Transverse colon (tissue), 4 donors: Measurements from ENCODE around the gene PPP6C. TPM values are rescaled to one million over a fixed set of nuclear protein-coding genes. Genes with fewer than 3 reads are reported as not detected.
"Not testable (repeated sequence)": the region's sequence is repeated elsewhere in the genome, so short reads cannot be mapped to it uniquely, and the experiment has no call there.

Experiments used
- DNase-seq: peaks from one replicate; pipeline ENCODE4 v3.0.0-alpha.2; 2019
- H3K27ac ChIP-seq, 4 donors: fragments of 200-600 bp; sonication (generic); 2 replicates each; pipeline ENCODE4 v1.5.1; 2016 to 2018; ENCODE audit warnings: inconsistent platforms in 4 of 4
- H3K27me3 ChIP-seq: fragments of 200-600 bp; sonication (generic); 2 replicates; pipeline ENCODE4 v1.5.1; 2017; ENCODE audit warnings: inconsistent platforms
- H3K36me3 ChIP-seq, 4 donors: fragments of 200-600 bp; sonication (generic); 2 replicates each; pipeline ENCODE4 v1.5.1; 2017 to 2019; ENCODE audit warnings: inconsistent platforms in 4 of 4
- H3K4me1 ChIP-seq, 4 donors: fragments of 200-600 bp; sonication (generic); 2 replicates each; pipeline ENCODE4 v1.5.1; 2017 to 2020; ENCODE audit warnings: inconsistent platforms in 4 of 4
- H3K4me3 ChIP-seq, 4 donors: fragments of 200-600 bp; sonication (generic); 1 replicate in 1 of 4; 2 replicates in 3 of 4; pipeline versions ENCODE4 v1.5.1 to v1.6.1; 2017 to 2019; ENCODE audit warnings: inconsistent platforms in 4 of 4
- H3K9me3 ChIP-seq, 2 donors: fragments of 200-600 bp; sonication (generic); 2 replicates each; pipeline ENCODE4 v1.5.1; 2017 to 2019; ENCODE audit warnings: inconsistent platforms in 2 of 2
- EP300 ChIP-seq: sonication (generic); formaldehyde crosslinking; IDR thresholded peaks from one replicate; pipeline ENCODE4 v1.6.1; 2017; ENCODE audit warnings: antibody characterized with exemption, low read depth
- POLR2A ChIP-seq: fragments of 450-650 bp; IDR thresholded peaks from one replicate; pipeline ENCODE4 v1.6.1; 2016; ENCODE audit warnings: antibody characterized with exemption, mild to moderate bottlenecking, moderate library complexity
- POLR2AphosphoS5 ChIP-seq, 3 donors: sonication (generic); formaldehyde crosslinking; IDR thresholded peaks; one replicate each; pipeline ENCODE4 v1.6.1; 2016; ENCODE audit warnings: antibody characterized with exemption in 3 of 3
- WGBS, 2 donors: methylation state at CpG; one replicate each; pipeline ENCODE4 v1.1.5; 2018; ENCODE audit warnings: low coverage in 1 of 2; 5-methylcytosine and 5-hydroxymethylcytosine counted together
- in situ Hi-C, 4 donors: fragments of 200-750 bp; cut with MboI; loops; one replicate each; pipeline versions ENCODE4 v1.15.0 to v1.15.1; 2017; ENCODE audit warnings: low sequenced_read_pairs in 3 of 4, low pct_ligation_motif_present in 1 of 4, low pct_unique_long_range_greater_than_20kb in 1 of 4
- intact Hi-C: fragments of 100-400 bp; cut with DNase I; formaldehyde crosslinking; loops from one replicate; pipeline ENCODE4 v1.15.1; 2023; ENCODE audit warnings: low total_unique reads
- total RNA-seq, 4 donors: library from RNA; depleted of rRNA; stranded (reverse); fragments of >200 nt; gene quantifications; one replicate each; pipeline ENCODE4 v1.1.0, GENCODE V29; 2016
- TF ChIP-seq, protein P1 (sequence below), 5 experiments: fragments of 200-600 bp in 3 of 5; fragments of 450-650 bp in 2 of 5; sonication (generic) in 3 of 5; IDR thresholded peaks; 1 replicate in 2 of 5; 2 replicates in 3 of 5; pipeline ENCODE4 v1.5.1; 2016 to 2017; ENCODE audit warnings: antibody characterized with exemption in 5 of 5, inconsistent platforms in 3 of 5, mild to moderate bottlenecking in 2 of 5, moderate library complexity in 1 of 5

Gene PPP6C
- total RNA-seq, 4 donors from 2014 or later: 15.1 to 34.7 (median 29.9) TPM

DNA sequence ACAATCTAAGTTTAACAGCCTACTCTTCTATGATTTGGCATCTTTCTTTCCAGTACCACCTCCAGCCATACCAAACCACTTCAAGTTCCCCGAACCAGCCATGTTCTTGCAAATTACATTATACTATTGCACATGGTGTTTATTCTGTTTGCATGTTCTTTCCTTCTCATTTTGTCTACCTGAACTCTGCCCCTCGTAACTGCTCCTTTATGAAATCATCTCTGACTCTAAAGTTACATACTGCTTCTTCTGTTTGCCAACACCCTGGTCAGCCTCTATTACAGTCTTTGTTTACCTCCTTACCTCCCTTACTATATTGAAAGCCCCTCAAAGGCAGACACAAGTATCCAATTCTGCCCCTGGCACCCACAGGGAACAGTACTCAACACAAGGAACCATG lies 6.0 kb downstream of the PPP6C start:
- TF ChIP-seq POLR2AphosphoS5 (IDR thresholded peaks at IDR 0.05) (peak in 1 of 3 donors; percentile 9), EP300 (no peak)
- no peak for DNase-seq
- in situ Hi-C loops (no loop called here), intact Hi-C loops (no loop called here)
- 54 to 56% methylated on average over 2 of the region's 2 CpGs for WGBS, 2 donors
- Histone ChIP-seq H3K4me3 (no peak overlapping the region), H3K9me3 (no peaks in the 10 kb centered on the region), H3K36me3 (no peaks in the 10 kb centered on the region), H3K27me3 (no peaks in the 10 kb centered on the region), H3K4me1 (peaks cover 10 to 59% (median 31%) of the 10 kb centered on the region in 4 donors), H3K27ac (peak overlapping the region; percentile 32 to 80 (median 72))

DNA sequence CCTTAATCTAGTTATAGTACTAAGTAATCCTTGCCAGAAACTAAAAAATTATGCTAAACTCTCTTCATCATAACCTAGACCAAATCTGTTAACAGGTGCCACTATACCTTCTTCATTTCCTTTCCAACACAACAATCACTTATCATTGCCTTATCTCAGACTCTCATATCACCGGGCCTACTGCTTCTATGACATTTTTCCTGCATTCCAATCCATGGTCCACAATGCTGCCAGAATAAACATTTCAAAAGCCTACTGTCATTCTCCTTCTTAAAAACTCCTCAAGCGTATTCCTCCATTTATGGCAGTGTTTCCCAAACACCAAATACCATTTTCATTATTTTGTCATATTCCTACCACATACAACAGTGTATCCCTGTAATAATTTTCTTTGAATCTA lies 6.5 kb downstream of the PPP6C start:
- no peaks in the 10 kb centered on the region for H3K9me3 ChIP-seq
- no peaks in the 10 kb centered on the region for H3K27me3 ChIP-seq
- DNase-seq: no peak
- no peak overlapping the region for H3K4me3 ChIP-seq
- H3K27ac ChIP-seq: peak overlapping the region; percentile 32 to 80 (median 72)
- in situ Hi-C loops (no loop called here), intact Hi-C loops (no loop called here)
- peaks cover 7 to 59% (median 29%) of the 10 kb centered on the region in 4 donors for H3K4me1 ChIP-seq
- TF ChIP-seq POLR2AphosphoS5 (IDR thresholded peaks at IDR 0.05) (no peak), POLR2A (no peak), EP300 (no peak)
- TF ChIP-seq, protein P1, sequence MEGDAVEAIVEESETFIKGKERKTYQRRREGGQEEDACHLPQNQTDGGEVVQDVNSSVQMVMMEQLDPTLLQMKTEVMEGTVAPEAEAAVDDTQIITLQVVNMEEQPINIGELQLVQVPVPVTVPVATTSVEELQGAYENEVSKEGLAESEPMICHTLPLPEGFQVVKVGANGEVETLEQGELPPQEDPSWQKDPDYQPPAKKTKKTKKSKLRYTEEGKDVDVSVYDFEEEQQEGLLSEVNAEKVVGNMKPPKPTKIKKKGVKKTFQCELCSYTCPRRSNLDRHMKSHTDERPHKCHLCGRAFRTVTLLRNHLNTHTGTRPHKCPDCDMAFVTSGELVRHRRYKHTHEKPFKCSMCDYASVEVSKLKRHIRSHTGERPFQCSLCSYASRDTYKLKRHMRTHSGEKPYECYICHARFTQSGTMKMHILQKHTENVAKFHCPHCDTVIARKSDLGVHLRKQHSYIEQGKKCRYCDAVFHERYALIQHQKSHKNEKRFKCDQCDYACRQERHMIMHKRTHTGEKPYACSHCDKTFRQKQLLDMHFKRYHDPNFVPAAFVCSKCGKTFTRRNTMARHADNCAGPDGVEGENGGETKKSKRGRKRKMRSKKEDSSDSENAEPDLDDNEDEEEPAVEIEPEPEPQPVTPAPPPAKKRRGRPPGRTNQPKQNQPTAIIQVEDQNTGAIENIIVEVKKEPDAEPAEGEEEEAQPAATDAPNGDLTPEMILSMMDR (IDR thresholded peaks at IDR 0.05): no peak
- no peaks in the 10 kb centered on the region for H3K36me3 ChIP-seq
- WGBS, 2 donors: 35 to 43% methylated on average over 2 of the region's 2 CpGs

DNA sequence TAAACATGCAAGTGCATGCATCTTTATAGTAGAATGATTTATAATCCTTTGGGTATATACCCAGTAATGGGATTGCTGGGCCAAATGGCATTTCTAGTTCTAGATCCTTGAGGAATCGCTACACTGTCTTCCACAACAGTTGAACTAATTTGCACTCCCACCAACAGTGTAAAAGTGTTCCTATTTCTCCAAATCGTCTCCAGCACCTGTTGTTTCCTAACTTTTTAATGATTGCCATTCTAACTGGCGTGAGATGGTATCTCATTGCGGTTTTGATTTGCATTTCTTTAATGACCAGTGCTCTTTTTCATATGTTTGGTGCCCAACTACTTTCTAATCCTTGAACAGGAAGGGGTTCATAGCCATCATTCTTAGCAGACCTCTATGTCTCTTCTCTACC lies 7.8 kb downstream of the PPP6C start:
- DNase-seq, H3K27ac ChIP-seq, H3K9me3 ChIP-seq, intact Hi-C loops, H3K36me3 ChIP-seq, H3K4me3 ChIP-seq, in situ Hi-C loops, H3K27me3 ChIP-seq: not testable (repeated sequence)
- peaks cover 5 to 60% (median 34%) of the 10 kb centered on the region in 4 donors for H3K4me1 ChIP-seq
- WGBS, 2 donors: 93 to 100% methylated on average over 3 to 4 of the region's 4 CpGs

DNA sequence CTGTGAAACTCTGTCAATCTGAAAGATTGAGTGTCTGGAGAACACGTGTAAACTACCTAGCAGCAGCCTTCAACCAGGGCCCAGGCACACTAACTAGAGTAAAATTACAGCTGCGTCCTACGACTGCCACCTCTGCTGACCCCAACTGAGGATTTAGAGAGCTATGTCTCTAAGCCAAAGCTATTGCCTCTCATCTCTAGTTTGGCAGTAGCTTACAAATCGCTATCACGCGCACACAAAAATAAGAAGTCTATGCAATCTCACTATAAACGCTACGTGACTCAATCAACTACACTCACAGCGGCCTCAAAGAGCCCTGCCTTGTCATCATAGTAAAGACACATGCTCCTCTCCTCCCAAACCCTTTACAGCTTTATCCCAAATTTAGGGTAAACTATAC lies 8.7 kb downstream of the PPP6C start:
- Histone ChIP-seq H3K4me3 (no peak overlapping the region), H3K4me1 (peaks cover 5 to 61% (median 37%) of the 10 kb centered on the region in 4 donors), H3K27me3 (no peaks in the 10 kb centered on the region), H3K9me3 (no peaks in the 10 kb centered on the region), H3K36me3 (no peaks in the 10 kb centered on the region), H3K27ac (no peak overlapping the region)
- TF ChIP-seq EP300 (no peak), POLR2A (no peak), POLR2AphosphoS5 (IDR thresholded peaks at IDR 0.05) (no peak)
- TF ChIP-seq, protein P1 (IDR thresholded peaks at IDR 0.05): no peak
- 91 to 99% methylated on average over 8 to 9 of the region's 9 CpGs for WGBS, 2 donors
- no peak for DNase-seq
- in situ Hi-C loops (no loop called here), intact Hi-C loops (no loop called here)

DNA sequence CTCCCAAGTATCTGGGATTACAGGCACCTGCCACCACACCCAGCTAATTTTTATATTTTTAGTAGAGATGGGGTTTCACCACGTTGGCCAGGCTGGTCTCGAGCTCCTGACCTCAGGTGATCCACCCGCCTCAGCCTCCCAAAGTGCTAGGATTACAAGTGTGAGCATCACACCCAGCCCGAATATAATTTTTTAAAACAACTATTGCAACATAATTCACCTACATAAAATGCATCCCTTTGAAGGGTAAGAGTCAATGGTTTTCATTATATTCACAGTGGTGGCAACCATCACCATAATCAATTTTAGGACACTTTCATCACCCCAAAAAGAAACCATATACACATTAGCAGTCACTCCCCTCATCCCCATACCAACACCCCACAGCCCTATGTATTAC lies 9.8 kb downstream of the PPP6C start:
- H3K36me3 ChIP-seq, in situ Hi-C loops, H3K9me3 ChIP-seq, intact Hi-C loops, H3K4me3 ChIP-seq, H3K27me3 ChIP-seq, H3K27ac ChIP-seq, DNase-seq: not testable (repeated sequence)
- 86% methylated on average over 4 of the region's 4 CpGs; no CpG with 5 or more reads in 1 of the 2 donors for WGBS, 2 donors
- H3K4me1 ChIP-seq: peaks cover 5 to 61% (median 38%) of the 10 kb centered on the region in 4 donors

GRCh38 chr9:125177888-125178287 lies 11.7 kb downstream of the PPP6C start:
- 50 to 52% methylated on average over 1 of the region's 1 CpG for WGBS, 2 donors
- no peaks in the 10 kb centered on the region for H3K9me3 ChIP-seq
- in situ Hi-C loops (no loop called here), intact Hi-C loops (no loop called here)
- DNase-seq: no peak
- TF ChIP-seq POLR2A (no peak), EP300 (no peak), POLR2AphosphoS5 (IDR thresholded peaks at IDR 0.05) (no peak)
- no peaks in the 10 kb centered on the region for H3K27me3 ChIP-seq
- H3K36me3 ChIP-seq: no peaks in the 10 kb centered on the region
- peak overlapping the region; percentile 51 to 61 (median 55) for H3K27ac ChIP-seq
- H3K4me1 ChIP-seq: peaks cover 2 to 56% (median 38%) of the 10 kb centered on the region in 4 donors
- no peak overlapping the region for H3K4me3 ChIP-seq
